GM12864 (cell line): ENCODE results near the gene TESK2.

Source experiments
- DNase-seq: peaks from one replicate; pipeline ENCODE4 v3.0.0-alpha.2; 2011; ENCODE audit warnings: low read depth
- H3K4me3 ChIP-seq: 2 replicates; pipeline ENCODE4 v1.5.1; 2011; ENCODE audit warnings: mild to moderate bottlenecking, low read depth, low read length, control low read depth
- CTCF ChIP-seq: IDR thresholded peaks from 2 replicates; pipeline ENCODE4 v1.5.1; 2011; ENCODE audit warnings: low read depth, mild to moderate bottlenecking, moderate library complexity, low read length, control low read depth, inconsistent platforms; ENCODE audit errors: missing control alignments

TESK2 gene

DNA sequence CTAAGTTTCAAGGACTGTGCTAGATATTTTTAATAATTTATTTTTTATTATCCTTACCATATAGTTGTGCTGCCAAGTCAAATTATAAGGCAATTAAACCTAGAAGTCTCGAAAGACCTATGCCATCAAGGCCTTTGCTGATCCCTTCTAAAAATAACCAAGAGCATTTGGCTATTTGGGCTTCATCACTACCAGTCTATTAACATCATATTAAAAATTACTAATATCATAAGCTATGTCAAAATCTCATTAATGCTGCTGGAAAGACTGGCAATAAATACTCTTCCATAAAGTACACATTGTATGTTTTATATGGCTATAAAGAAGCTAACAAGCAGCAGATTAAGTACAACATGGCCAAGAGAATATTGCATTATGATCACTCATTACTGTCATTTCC lies 107.8 kb downstream of the TESK2 start:
- no peak for DNase-seq
- no peak overlapping the region for H3K4me3 ChIP-seq
- no peak for TF ChIP-seq CTCF

GRCh38 chr1:45381243-45381642 lies 109.7 kb downstream of the TESK2 start:
- no peak for TF ChIP-seq CTCF
- no peak for DNase-seq
- no peak overlapping the region for H3K4me3 ChIP-seq

DNA sequence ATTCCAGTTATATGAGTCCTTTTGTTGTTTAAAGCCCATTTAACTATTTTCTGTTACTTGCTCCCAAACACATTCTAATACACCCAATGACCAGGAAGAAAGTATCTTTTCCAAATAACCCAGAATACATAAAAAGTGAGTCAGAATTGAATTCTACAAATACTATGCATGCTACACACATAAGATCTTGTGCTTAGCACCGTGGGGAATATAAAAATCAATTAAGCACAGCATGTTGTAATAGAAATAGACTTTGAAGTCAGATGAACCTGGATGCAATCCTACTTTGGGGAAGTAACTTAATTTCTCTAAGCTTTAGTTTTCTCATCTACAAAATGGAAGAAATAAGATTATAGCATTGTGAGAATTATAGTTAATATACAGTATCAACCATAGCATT lies 110.2 kb downstream of the TESK2 start:
- no peak for TF ChIP-seq CTCF
- DNase-seq: no peak
- no peak overlapping the region for H3K4me3 ChIP-seq

- no peak for DNase-seq
- no peak overlapping the region for H3K4me3 ChIP-seq
- TF ChIP-seq CTCF: no peak
These were observed 110.8 kb downstream of the TESK2 start for GRCh38 chr1:45380125-45380524.

- no peak overlapping the region for H3K4me3 ChIP-seq
- DNase-seq: no peak
- no peak for TF ChIP-seq CTCF
These were observed 111.4 kb downstream of the TESK2 start for GRCh38 chr1:45379524-45379923.

DNA sequence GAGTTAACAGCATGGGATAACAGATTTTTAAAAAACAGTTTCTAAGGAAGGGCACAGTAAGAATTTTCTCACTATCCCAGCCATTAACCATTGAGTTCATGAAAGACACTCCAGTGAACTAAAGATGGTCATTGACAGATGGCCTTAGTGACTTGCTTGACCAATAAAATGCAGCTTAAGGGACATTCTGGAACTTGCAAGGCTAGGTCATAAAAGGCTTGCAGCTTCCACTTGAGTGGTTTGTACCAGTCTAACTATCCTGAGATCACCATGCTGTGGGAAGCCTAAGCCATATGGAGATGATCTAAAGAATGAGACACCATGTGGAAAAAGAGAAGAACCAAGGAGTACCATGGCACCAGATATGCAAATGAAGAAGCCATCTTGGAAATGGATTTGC lies 112.8 kb downstream of the TESK2 start:
- no peak for TF ChIP-seq CTCF

DNA sequence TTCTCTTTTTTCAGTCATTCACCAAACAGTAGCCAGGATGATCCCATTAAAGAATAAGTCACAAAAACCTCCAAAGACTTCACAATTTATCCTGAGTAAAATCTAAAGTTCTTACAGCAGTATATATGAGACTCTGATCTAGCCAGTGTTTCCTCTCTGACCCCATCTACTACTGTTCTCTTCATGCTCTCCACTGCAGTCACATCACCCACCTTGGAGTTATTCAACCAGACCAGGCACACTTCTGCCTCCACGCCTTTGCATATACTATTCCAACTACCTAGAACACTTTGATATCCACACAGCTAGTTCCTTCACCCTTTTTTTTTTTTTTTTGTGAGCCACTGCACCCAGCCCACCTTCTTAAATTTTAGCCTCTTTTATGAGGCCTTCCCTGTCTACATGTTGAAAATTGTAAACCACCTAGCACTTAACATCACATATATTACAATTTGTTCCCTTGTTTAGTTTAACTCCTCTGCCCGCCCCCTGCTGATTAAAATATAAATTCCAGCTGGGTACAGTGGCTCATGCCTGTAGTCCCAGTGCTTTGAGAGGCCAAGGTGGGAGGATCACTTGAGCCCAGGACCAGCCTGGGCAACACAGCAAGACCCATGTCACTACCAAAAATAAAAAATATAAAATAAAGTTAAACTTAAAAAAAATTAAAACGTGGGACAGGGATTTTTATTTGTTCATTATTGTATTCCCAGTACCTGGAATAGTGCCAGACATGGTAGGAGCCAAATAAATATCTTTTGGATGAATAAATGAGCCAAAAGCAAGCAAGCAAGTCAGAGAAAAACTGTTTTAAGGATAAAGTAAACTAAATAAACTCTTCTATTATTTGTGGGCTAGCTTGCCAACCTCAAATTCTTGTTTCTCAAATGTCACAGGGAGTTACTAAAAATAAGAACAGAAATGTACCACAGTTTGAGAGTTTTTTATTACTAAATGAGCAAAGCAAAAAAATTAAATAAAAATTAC lies 115.6 kb downstream of the TESK2 start:
- no peak overlapping the region for H3K4me3 ChIP-seq
- no peak for TF ChIP-seq CTCF
- no peak for DNase-seq

More for the DNA sequence above, 112.8 kb downstream of the TESK2 start:
- H3K4me3 ChIP-seq: no peak overlapping the region
- DNase-seq: no peak
